ENCODE results near the gene CCM2L. TPM values are rescaled to one million over a fixed set of nuclear protein-coding genes. Genes with fewer than 3 reads are reported as not detected.

Gene CCM2L
- total and polyA plus RNA-seq, 12 donors = 4.9 to 26.8 (median 7.9) TPM

DNA sequence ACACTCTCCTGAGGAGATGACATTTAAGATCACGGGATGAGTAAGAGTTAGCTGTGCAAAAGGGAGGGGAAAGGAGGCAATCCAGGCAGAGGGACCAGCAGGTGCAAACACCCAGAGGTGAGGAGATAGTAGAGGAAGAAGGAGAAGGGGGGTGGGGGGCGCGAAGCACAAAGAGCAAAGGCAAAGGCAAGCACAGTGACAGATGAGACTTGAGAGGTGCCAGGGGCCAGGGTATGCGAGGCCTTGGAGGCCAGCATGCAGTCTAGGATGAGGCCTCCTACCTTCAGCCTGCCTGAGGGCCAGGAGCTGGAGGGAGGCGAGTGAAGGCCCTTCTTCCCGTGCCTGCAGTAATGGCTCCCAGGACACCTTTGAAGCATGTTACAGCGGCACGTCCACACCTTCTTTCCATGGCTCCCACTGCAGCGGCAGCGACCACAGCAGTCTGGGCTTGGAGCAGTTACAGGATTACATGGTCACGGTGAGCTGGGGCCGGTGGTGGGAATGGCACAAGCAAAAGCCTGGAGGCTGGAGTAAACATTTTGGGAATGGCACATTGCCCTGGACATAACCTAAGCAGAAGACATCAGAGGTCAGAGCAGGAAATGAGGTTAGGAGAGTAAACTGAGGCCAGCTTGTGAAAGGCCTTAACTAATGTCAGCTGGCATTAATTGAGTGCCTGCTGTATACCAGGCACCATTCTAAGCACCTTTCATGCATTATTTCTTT, 18.6 kb downstream of the CCM2L start:
- intact Hi-C loops (cut with DNase I) = loop anchor here in 2 of 10 donors (10.0 kb wide), 2 partner anchors 64 to 74 kb away; partner anchors contain the start of genes PDRG1 (in 1 of the 2) and XKR7 (in 1 of the 2)
- DNase-seq = no peak
- Histone ChIP-seq H3K36me3 (peaks cover 0 to 72% (median 0%) of the 10 kb centered on the region in 9 donors), H3K9me3 (no peaks in the 10 kb centered on the region), H3K27me3 (peaks cover 0 to 20% (median 5%) of the 10 kb centered on the region in 7 donors), H3K4me1 (peaks cover 3 to 25% (median 7%) of the 10 kb centered on the region in 9 donors), H3K27ac (no peak overlapping the region), H3K4me3 (no peak overlapping the region)
- TF ChIP-seq, protein P1, sequence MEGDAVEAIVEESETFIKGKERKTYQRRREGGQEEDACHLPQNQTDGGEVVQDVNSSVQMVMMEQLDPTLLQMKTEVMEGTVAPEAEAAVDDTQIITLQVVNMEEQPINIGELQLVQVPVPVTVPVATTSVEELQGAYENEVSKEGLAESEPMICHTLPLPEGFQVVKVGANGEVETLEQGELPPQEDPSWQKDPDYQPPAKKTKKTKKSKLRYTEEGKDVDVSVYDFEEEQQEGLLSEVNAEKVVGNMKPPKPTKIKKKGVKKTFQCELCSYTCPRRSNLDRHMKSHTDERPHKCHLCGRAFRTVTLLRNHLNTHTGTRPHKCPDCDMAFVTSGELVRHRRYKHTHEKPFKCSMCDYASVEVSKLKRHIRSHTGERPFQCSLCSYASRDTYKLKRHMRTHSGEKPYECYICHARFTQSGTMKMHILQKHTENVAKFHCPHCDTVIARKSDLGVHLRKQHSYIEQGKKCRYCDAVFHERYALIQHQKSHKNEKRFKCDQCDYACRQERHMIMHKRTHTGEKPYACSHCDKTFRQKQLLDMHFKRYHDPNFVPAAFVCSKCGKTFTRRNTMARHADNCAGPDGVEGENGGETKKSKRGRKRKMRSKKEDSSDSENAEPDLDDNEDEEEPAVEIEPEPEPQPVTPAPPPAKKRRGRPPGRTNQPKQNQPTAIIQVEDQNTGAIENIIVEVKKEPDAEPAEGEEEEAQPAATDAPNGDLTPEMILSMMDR (IDR thresholded peaks at IDR 0.05) = no peak
- ATAC-seq = no peak
- 45 to 49% methylated on average over 12 of the region's 12 CpGs for WGBS, 2 donors

DNA sequence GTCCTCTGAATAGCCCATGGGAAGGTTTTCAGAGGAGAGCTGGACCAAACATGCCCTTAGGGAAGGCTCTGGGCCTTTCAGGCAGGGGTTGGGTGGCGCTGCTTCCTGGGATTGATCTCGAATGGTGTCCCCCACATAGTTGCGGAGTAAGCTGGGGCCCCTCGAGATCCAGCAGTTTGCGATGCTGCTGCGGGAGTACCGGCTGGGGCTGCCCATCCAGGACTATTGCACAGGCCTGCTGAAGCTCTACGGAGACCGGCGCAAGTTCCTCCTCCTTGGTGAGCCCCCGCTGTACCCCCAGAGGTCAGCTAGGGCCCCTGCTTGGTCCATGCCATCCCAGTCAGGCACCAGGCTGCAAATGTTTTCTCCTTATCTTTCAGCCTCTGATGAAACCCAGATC, 19.3 kb downstream of the CCM2L start:
- DNase-seq = no peak
- no peak overlapping the region for H3K4me3 ChIP-seq
- no peaks in the 10 kb centered on the region for H3K9me3 ChIP-seq
- 86 to 91% methylated on average over 11 of the region's 11 CpGs for WGBS, 2 donors
- TF ChIP-seq, protein P1 (IDR thresholded peaks at IDR 0.05) = no peak
- H3K36me3 ChIP-seq = peaks cover 0 to 65% (median 0%) of the 10 kb centered on the region in 9 donors
- H3K4me1 ChIP-seq = peaks cover 3 to 33% (median 10%) of the 10 kb centered on the region in 9 donors
- peaks cover 0 to 20% (median 9%) of the 10 kb centered on the region in 7 donors for H3K27me3 ChIP-seq
- no peak for ATAC-seq
- H3K27ac ChIP-seq = no peak overlapping the region
- intact Hi-C loops (cut with DNase I) = loop anchor here in 2 of 10 donors (10.0 kb wide), 2 partner anchors 65 to 75 kb away; partner anchors contain the start of genes PDRG1 (in 1 of the 2) and XKR7 (in 1 of the 2)

DNA sequence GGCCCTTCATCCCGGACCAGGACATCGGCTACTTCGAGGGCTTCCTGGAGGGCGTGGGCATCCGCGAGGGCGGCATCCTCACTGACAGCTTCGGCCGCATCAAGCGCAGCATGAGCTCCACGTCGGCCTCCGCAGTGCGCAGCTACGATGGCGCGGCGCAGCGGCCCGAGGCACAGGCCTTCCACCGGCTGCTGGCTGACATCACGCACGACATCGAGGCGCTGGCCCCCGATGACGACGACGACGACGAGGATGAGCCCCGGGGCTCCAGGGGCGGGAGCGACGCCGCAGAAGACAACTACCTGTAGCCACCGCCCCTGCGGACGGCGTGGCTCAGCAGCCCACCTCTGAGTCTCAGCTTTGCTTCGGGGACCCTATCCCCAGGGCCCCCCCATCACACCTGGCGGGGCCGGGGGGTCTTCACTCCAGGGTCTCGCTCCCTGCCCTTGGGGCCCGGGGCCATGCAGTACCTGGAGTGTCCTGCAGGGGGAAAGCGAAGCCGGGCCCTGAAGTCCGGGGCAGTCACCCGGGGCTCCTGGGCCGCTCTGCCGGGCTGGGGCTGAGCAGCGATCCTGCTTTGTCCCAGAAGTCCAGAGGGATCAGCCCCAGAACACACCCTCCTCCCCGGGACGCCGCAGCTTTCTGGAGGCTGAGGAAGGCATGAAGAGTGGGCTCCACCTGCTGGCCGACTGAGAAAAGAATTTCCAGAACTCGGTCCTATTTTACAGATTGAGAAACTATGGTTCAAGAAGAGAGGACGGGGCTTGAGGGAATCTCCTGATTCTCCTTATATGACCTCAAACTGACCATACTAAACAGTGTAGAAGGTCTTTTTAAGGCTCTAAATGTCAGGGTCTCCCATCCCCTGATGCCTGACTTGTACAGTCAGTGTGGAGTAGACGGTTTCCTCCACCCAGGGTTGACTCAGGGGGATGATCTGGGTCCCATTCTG, 21.0 kb downstream of the CCM2L start:
- Histone ChIP-seq H3K27me3 (peaks cover 0 to 34% (median 15%) of the 10 kb centered on the region in 7 donors), H3K9me3 (no peaks in the 10 kb centered on the region), H3K36me3 (peaks cover 0 to 50% (median 0%) of the 10 kb centered on the region in 9 donors), H3K4me1 (peaks cover 3 to 50% (median 11%) of the 10 kb centered on the region in 9 donors), H3K4me3 (peak overlapping the region in 8 of 10 donors; percentile 6 to 44 (median 33)), H3K27ac (peak overlapping the region in 1 of 10 donors; percentile 41)
- ATAC-seq (peak; percentile 79 to 91 (median 88)), DNase-seq (peak; percentile 80 to 87)
- 17 to 30% methylated on average over 58 to 59 of the region's 59 CpGs for WGBS, 2 donors
- intact Hi-C loops (cut with DNase I) = loop anchor here (1.0 to 10.0 kb wide), 13 partner anchors 64 to 494 kb away; partner anchors contain the start of gene PDRG1 (in 3 of the 10)
- TF ChIP-seq, protein P1 (IDR thresholded peaks at IDR 0.05) = peak in 8 of 9 donors; percentile 84 to 98 (median 88)

All from heart right ventricle (tissue), 16 donors.